SU-DHL-6 (cell line): ENCODE measurements around the gene LIX1L.

Source experiments
- EZH2phosphoT487 ChIP-seq: fragments of 200-600 bp; sonication (generic), shearing (Covaris generic); conservative IDR thresholded peaks from 2 replicates; pipeline ENCODE4 v1.6.1; 2018; ENCODE audit warnings: mild to moderate bottlenecking, antibody characterized with exemption, low read length, moderate library complexity, mixed read lengths
- TF ChIP-seq, protein P1 (sequence below): fragments of 200-600 bp; sonication (generic); IDR thresholded peaks from one replicate; pipeline ENCODE4 v1.5.1; 2017; ENCODE audit warnings: antibody characterized with exemption, mild to moderate bottlenecking, low read length, moderate library complexity; ENCODE audit not compliant: insufficient read depth, poor library complexity, severe bottlenecking

GRCh38 chr1:145886816-145887215 lies 71.0 kb downstream of the LIX1L start:
- TF ChIP-seq, protein P1, sequence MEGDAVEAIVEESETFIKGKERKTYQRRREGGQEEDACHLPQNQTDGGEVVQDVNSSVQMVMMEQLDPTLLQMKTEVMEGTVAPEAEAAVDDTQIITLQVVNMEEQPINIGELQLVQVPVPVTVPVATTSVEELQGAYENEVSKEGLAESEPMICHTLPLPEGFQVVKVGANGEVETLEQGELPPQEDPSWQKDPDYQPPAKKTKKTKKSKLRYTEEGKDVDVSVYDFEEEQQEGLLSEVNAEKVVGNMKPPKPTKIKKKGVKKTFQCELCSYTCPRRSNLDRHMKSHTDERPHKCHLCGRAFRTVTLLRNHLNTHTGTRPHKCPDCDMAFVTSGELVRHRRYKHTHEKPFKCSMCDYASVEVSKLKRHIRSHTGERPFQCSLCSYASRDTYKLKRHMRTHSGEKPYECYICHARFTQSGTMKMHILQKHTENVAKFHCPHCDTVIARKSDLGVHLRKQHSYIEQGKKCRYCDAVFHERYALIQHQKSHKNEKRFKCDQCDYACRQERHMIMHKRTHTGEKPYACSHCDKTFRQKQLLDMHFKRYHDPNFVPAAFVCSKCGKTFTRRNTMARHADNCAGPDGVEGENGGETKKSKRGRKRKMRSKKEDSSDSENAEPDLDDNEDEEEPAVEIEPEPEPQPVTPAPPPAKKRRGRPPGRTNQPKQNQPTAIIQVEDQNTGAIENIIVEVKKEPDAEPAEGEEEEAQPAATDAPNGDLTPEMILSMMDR, result no peak
- TF ChIP-seq EZH2phosphoT487, result no peak
